IPS DF 6.9 (cell line): ENCODE measurements around the gene SART3.

Experiments used
- DNase-seq: peaks from one replicate; pipeline ENCODE4 v3.0.0-alpha.2; 2013; ENCODE audit warnings: low read depth, low spot score
- H3K27ac ChIP-seq: one replicate; pipeline ENCODE4 v1.5.1; 2013; ENCODE audit warnings: low read length, control low read depth
- H3K27me3 ChIP-seq: 2 replicates; pipeline ENCODE4 v1.6.1; 2013; ENCODE audit warnings: mild to moderate bottlenecking, low read length; ENCODE audit not compliant: control insufficient read depth, insufficient read depth
- H3K36me3 ChIP-seq: 2 replicates; pipeline ENCODE4 v1.6.1; 2013; ENCODE audit warnings: low read length; ENCODE audit not compliant: control insufficient read depth, insufficient read depth
- H3K4me1 ChIP-seq: 2 replicates; pipeline ENCODE4 v1.6.1; 2013; ENCODE audit warnings: low read length; ENCODE audit not compliant: control insufficient read depth, insufficient read depth
- H3K4me3 ChIP-seq: 2 replicates; pipeline ENCODE4 v1.5.1; 2013; ENCODE audit warnings: mild to moderate bottlenecking, low read length
- H3K9me3 ChIP-seq: 2 replicates; pipeline ENCODE4 v1.6.1; 2013; ENCODE audit warnings: low read length, inconsistent platforms; ENCODE audit not compliant: control insufficient read depth, insufficient read depth
- WGBS: extraction: QIAGEN DNeasy Blood & Tissue Kit; methylation state at CpG from one replicate; pipeline ENCODE4 v1.1.7; 2013; ENCODE audit warnings: mixed read lengths, missing lambda C conversion rate; ENCODE audit not compliant: insufficient read length, insufficient coverage; 5-methylcytosine and 5-hydroxymethylcytosine counted together

SART3 gene

GRCh38 chr12:108484845-108485244 lies 76.1 kb downstream of the SART3 start:
- no peak overlapping the region for H3K4me3 ChIP-seq
- H3K9me3 ChIP-seq, result no peaks in the 10 kb centered on the region
- no peak overlapping the region for H3K27ac ChIP-seq
- no CpG with 5 or more reads among the region's 2 CpGs for WGBS
- no peak for DNase-seq
- H3K36me3 ChIP-seq, result no peaks in the 10 kb centered on the region
- no peaks in the 10 kb centered on the region for H3K4me1 ChIP-seq
- no peaks in the 10 kb centered on the region for H3K27me3 ChIP-seq

- no peak overlapping the region for H3K27ac ChIP-seq
- H3K27me3 ChIP-seq, result no peaks in the 10 kb centered on the region
- DNase-seq, result no peak
- no CpG with 5 or more reads among the region's 2 CpGs for WGBS
- no peaks in the 10 kb centered on the region for H3K9me3 ChIP-seq
- no peak overlapping the region for H3K4me3 ChIP-seq
- H3K4me1 ChIP-seq, result no peaks in the 10 kb centered on the region
- H3K36me3 ChIP-seq, result no peaks in the 10 kb centered on the region
These were observed 76.5 kb downstream of the SART3 start for GRCh38 chr12:108484431-108484830.

- DNase-seq, result no peak
- Histone ChIP-seq H3K4me1 (no peaks in the 10 kb centered on the region), H3K9me3 (no peaks in the 10 kb centered on the region), H3K27me3 (no peaks in the 10 kb centered on the region), H3K4me3 (no peak overlapping the region), H3K27ac (no peak overlapping the region), H3K36me3 (no peaks in the 10 kb centered on the region)
- no CpG with 5 or more reads among the region's 6 CpGs for WGBS
These were observed 77.5 kb downstream of the SART3 start for GRCh38 chr12:108483213-108484059.

GRCh38 chr12:108482717-108483212 lies 78.2 kb downstream of the SART3 start:
- no peak for DNase-seq
- Histone ChIP-seq H3K9me3 (no peaks in the 10 kb centered on the region), H3K27ac (no peak overlapping the region), H3K27me3 (no peaks in the 10 kb centered on the region), H3K4me1 (no peaks in the 10 kb centered on the region), H3K36me3 (no peaks in the 10 kb centered on the region), H3K4me3 (no peak overlapping the region)
- whole genome bisulfite sequencing, result no CpG with 5 or more reads among the region's 11 CpGs

GRCh38 chr12:108479364-108480070 lies 81.5 kb downstream of the SART3 start:
- Histone ChIP-seq H3K27ac (no peak overlapping the region), H3K4me1 (no peaks in the 10 kb centered on the region), H3K4me3 (no peak overlapping the region), H3K36me3 (no peaks in the 10 kb centered on the region), H3K9me3 (no peaks in the 10 kb centered on the region), H3K27me3 (no peaks in the 10 kb centered on the region)
- DNase-seq, result no peak
- no CpG with 5 or more reads among the region's 6 CpGs for WGBS

GRCh38 chr12:108478611-108479206 lies 82.3 kb downstream of the SART3 start:
- no peaks in the 10 kb centered on the region for H3K36me3 ChIP-seq
- H3K9me3 ChIP-seq, result no peaks in the 10 kb centered on the region
- no peak for DNase-seq
- H3K27ac ChIP-seq, result no peak overlapping the region
- no peaks in the 10 kb centered on the region for H3K4me1 ChIP-seq
- no peak overlapping the region for H3K4me3 ChIP-seq
- WGBS, result no CpG with 5 or more reads among the region's 8 CpGs
- no peaks in the 10 kb centered on the region for H3K27me3 ChIP-seq

GRCh38 chr12:108477881-108478259 lies 83.1 kb downstream of the SART3 start:
- no peak for DNase-seq
- no peak overlapping the region for H3K27ac ChIP-seq
- H3K4me1 ChIP-seq, result no peaks in the 10 kb centered on the region
- no peaks in the 10 kb centered on the region for H3K9me3 ChIP-seq
- no CpG with 5 or more reads among the region's 6 CpGs for WGBS
- no peak overlapping the region for H3K4me3 ChIP-seq
- no peaks in the 10 kb centered on the region for H3K27me3 ChIP-seq
- no peaks in the 10 kb centered on the region for H3K36me3 ChIP-seq

- WGBS, result no CpG with 5 or more reads among the region's 11 CpGs
- Histone ChIP-seq H3K36me3 (no peaks in the 10 kb centered on the region), H3K9me3 (no peaks in the 10 kb centered on the region), H3K27ac (no peak overlapping the region), H3K27me3 (no peaks in the 10 kb centered on the region), H3K4me1 (no peaks in the 10 kb centered on the region), H3K4me3 (no peak overlapping the region)
- DNase-seq, result no peak
These were observed 83.7 kb downstream of the SART3 start for GRCh38 chr12:108477055-108477880.

- no peak for DNase-seq
- Histone ChIP-seq H3K27ac (no peak overlapping the region), H3K4me1 (no peaks in the 10 kb centered on the region), H3K9me3 (no peaks in the 10 kb centered on the region), H3K27me3 (no peaks in the 10 kb centered on the region), H3K4me3 (no peak overlapping the region), H3K36me3 (no peaks in the 10 kb centered on the region)
- no CpG with 5 or more reads among the region's 2 CpGs for WGBS
These were observed 85.6 kb downstream of the SART3 start for GRCh38 chr12:108475396-108475795.
